GM19193 (cell line): ENCODE measurements around the gene TMCO4.

Experiments used
- POLR2A ChIP-seq: IDR thresholded peaks from 4 replicates; pipeline ENCODE4 v1.6.1; 2011; ENCODE audit not compliant: insufficient read depth, insufficient read length; ENCODE audit errors: extremely low read depth

The TMCO4 gene

DNA sequence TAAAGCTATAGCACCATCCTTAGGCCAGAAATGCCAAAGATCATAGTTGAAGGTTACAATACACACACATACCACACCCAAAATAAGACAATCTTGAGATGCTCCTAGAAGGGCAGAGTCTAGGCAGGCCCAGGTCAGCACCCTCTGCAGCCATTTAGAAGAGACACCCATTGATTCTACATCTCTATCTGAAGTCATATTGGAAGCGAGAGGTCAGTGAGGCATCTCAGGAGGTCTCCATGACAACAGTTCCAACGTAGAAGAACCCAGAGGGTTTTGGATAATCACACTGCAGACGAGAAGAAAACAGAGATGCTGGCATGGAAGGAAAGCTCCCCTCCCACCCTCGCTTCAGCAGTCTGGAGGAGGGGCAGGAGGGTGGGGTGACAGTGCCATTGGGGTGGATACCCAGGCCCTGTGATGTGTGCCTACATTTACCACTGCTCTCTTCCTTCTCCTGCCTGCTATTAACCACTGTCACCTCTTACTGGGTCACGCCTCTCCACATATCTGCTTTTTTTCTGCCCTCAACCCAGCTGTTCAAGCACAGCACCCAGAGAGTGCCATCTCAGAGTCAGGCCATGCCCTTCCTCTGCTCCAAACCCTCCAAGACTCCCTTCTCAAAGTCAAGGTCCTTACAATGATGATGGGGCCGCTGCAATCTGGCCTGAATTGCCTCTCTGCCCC, 6.2 kb downstream of the TMCO4 start:
- TF ChIP-seq POLR2A = no peak

DNA sequence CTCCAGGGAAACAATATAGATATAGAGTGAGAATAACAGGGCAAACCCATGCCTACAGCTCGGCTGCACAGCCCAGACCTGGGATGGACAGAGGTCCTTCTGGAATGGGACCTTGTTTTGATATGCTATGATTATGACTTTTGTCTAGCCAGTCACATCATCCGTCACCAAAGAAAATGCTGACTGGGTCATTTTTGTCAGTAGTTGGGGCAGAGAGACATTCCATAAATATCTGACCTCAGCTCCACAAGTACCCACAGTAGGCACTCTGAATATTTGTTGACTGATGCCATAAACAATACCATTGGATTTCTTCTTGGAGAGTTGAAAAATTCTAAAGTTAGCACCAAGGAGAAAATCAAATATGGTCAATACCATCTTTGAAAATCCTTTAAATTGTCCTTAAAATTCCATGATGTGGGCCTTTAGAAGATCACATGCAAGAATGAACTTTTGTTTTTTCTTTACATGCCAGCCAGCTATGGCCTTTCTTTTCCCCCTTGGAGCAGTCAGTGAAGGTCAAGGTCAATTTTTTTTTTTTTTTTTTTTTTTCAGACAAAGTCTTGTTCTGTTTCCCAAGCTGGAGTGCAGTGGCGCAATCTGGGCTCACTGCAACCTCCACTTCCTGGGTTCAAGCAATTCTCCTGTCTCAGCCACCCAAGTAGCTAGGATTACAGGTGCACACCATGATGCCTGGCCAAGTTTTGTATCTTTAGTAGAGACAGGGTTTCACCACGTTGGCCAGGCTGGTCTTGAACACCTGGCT, 7.3 kb downstream of the TMCO4 start:
- TF ChIP-seq POLR2A = no peak

DNA sequence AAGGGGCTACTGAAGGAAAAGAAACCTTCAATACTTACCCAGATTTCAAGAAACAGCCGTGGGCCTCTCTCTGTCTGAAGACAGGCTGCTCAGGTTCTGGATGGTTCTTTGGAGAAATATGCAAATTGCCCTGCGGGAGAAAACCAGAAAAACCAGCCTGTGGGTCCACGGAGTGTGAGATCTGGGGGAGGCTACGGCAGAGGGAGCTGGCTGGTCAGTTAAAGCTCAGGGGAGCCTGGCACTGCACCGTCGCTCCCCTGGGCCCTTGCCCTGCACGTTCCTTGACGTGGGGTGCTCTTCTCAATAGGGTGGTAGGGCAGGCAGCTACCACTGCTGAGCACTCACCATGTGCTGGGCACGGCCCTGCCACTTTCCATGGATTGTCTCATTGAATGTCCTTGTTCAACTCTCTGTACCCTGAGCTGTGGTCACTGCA, 12.7 kb downstream of the TMCO4 start:
- no peak for TF ChIP-seq POLR2A

DNA sequence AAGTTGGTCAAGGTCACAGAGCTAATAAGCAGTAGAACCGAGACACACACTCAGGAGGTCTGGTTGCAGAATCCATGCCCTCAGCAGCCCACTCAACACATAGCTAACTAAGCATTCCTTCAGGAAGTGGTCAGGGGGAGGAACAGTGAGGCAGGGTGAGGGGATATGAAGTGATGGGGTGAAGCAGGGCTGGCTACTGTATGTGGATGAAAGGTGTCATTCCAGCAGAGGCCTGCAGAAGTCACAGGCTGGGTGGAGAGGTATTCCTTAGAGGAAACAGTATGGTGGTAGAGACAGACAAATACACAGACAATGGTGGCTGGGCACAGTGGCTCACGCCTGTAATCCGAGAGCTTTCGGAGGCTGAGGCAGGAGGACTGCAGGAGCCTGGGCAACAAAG, 14.1 kb downstream of the TMCO4 start:
- TF ChIP-seq POLR2A = no peak

DNA sequence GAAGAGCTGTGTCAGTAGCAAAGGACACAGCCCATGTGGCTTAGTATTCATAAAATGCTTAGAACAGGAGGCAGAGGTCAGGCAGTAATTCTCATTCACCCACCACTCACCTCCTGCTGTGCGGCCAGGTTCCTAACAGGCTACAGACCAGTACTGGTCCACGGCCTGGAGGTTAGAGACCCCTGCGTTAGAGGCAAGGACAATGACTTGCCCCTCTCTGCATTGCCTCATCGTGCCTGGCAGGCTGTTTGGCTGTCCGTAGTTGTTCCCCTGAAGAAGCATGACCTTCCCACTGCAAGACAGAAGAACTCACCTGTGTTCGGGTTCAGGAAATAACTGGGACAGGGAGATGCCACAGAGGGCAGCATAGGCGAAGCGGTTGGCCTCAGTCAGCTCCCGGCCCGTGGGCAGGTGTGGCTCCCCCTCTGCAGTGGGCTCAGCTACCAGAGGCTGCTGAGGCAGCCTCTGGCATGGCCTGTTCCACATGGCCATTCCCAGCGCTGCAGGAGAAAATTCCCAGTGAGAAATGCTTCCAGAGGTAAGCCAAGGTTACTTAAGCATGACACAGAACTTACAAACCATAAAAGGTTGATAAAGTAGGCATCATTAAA, 19.3 kb downstream of the TMCO4 start:
- no peak for TF ChIP-seq POLR2A

DNA sequence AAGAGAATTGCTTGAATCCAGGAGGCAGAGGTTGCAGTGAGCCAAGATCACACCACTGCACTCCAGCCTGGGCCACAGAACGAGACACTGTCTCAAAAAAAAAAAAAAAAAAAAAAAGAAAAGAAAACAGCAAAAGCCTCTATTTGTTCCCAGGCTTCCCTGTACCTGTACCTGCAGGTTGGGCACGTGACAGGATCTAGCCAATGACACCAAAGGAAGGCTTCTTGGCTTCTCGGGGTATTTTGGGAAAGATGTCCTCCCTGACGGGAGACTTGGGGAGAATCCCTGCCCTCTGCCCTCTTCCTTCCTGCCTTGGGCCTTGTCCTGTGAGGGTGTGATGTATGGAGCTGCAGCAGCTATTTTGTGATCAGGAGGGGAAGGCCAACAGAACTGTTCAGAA, 22.8 kb downstream of the TMCO4 start:
- TF ChIP-seq POLR2A = no peak

DNA sequence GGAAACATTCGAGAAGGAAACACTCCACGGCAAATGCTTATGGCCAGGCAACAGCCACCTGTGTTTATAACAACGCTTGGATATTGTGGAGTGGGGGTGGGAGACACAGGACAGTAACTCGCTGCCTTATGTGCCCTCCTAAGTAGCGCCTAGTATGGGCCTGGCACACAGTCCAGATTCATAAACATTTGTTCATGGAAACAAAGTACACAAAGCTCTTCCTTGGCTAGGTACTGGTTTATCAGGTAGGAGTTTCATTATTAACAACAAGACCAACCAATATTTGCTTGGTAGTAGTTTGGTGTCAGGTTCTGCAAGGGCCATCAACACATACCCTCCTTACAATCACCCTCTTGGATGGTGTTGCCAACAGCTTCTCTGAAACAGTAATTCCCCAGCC, 23.4 kb downstream of the TMCO4 start:
- no peak for TF ChIP-seq POLR2A

DNA sequence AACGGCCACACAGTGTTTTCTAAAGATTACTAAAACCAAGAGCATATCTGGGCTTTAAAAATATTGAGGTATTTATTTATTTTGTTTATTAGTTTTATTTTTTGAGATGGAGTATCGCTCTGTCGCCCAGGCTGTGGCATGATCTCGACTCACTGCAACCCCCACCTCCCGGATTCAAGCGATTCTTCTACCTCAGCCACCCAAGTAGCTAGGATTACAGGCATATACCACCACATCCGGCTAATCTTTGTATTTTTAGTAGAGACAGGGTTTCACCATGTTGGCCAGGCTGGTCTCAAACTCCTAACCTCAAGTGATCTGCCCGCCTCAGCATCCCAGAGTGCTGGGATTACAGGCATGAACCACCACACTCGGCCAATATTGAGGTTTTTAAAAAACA, 23.9 kb downstream of the TMCO4 start:
- no peak for TF ChIP-seq POLR2A

DNA sequence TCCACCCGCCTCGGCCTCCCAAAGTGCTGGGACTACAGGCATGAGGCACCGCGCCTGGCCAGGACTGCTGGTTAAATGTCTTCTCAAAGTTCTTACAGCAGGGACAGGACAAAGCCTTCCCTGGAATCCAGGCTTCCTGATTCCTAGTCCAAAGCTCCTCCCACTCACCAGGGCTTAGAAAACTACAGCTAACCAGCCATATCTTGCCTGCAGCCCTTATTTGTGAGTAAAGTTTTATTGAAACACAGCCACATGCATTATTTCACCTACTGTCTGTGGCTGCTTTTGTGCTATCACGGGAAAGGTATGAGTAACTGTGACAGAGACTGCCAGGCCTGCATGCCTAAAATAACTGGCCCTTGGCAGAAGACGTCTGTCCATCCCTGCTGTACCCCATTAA, 24.4 kb downstream of the TMCO4 start:
- no peak for TF ChIP-seq POLR2A

DNA sequence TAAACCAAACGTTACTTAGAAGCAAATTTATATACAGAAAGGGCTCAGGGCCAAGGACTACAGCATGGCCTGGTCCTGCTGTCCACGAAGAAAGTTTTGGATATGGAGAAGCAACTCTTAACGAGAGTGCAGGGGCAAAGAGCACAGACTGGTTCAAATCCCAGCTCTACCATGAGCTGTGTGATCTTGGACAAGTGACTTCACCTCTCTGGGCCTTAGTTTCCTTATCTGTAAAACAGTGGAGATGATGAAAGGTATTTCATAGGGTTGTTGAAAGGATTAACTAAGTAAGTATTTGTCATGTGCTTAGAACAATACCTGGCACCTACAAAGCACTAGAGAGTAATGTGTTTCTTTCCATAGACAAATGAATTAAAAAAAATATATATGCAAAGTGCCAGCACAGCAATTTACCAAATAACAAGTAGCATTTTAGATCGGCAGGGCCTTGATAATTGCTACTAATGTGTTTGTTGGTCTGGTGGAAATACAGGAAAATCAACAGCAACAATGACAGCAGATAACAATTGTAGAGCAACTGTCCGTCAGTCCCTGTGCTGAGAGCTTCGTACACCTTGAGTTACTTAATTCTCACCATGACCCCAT, 25.4 kb downstream of the TMCO4 start:
- TF ChIP-seq POLR2A = no peak

DNA sequence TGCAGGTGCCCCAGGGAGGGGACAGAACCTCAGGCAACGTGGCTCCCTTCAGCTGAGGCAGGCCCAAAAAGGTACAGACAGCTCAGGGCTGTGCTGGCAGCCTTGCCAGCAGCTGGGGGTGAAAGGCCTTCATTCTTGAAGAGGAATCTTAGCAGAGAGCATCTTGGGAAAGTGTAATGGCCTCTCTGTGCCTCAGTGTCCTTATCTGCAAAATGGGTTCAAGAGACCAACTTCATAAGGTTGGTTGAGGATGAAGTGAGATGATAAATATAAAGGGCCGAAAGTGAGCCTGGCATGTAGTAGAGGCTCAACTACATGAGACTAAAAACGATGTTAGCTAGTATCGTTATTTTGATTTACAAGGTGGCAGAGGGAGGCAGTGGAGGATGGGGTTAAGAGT, 26.2 kb downstream of the TMCO4 start:
- TF ChIP-seq POLR2A = no peak

DNA sequence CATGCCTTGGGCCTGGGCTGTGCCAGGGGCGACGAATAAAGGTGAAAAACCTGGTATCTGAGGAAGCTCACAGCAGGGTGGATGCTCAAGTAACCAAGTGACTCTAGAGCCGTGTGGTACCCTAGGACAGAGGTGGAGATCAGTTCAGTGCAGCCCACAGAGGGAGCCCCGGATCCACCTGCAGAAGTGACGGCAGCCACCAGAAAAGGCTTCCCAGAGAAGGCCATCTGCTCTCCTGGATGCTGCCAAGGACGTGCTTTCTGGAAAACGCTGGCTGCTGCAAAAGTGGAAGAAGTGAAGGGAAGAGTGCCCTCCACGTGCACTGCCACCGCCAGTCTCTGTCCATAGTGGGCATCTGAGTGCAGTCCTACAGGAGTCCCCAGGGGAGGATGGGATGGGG, 27.7 kb downstream of the TMCO4 start:
- no peak for TF ChIP-seq POLR2A

DNA sequence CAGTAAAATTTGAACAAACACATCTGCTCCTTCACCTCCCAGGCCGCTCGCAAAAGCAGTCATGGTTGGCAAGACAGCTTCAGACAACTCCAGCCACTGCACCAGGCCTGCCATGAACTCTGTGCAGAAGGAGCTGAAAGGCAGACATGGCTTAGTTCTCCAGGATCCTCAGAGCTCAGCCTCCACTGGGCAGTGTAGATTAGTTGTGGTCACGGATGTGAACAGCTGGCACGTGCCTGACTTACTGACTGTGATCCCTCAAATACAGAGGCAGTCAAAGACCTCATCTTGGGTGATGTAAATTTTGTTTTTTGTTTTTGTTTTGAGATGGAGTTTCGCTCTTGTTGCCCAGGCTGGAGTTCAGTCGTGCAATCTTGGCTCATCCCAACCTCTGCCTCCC, 28.4 kb downstream of the TMCO4 start:
- TF ChIP-seq POLR2A = no peak

DNA sequence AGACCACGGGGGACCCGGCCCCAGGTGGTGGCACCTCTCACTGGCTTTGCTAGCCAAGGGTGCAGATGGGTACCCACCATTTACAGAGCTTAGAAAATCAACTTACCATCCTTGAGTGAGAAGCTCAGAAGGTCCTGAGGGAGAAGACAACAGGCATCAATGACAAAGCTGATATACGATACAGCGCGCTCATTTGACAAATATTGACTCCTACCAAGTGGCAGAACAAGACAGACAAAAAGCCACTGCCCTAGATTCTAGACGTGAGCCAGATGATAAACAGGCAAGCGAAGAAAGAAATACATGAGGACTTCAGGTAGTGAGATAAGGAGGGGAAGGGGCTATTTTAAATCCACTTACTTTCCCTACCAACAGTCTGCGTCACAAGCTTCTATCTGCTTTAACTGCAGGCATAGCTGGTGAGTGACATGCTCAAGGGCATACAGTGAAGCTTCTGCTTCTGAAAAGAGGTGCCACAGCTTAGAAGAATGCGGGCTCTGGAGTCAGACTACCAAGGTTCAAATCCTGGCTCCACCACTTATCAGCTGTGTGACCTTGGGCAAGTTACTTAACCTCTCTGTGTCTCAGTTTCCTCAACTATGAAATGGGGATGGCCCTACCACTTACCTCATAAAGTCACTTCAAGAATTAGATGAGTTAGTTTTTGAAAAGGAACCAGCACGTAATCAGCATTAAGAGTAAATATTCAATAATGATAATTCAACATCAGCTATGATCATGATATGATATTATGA, 29.1 kb downstream of the TMCO4 start:
- TF ChIP-seq POLR2A = no peak
